Measurements from ENCODE around the gene MYH16. TPM values are rescaled to one million over a fixed set of nuclear protein-coding genes. Genes with fewer than 3 reads are reported as not detected.
A peak's percentile ranks its signal among the peaks of the same experiment; 100 is the strongest.
"Not testable (repeated sequence)": the region's sequence is repeated elsewhere in the genome, so short reads cannot be mapped to it uniquely, and the experiment has no call there.

Gene MYH16
- total RNA-seq, 1 donor: not detected

DNA sequence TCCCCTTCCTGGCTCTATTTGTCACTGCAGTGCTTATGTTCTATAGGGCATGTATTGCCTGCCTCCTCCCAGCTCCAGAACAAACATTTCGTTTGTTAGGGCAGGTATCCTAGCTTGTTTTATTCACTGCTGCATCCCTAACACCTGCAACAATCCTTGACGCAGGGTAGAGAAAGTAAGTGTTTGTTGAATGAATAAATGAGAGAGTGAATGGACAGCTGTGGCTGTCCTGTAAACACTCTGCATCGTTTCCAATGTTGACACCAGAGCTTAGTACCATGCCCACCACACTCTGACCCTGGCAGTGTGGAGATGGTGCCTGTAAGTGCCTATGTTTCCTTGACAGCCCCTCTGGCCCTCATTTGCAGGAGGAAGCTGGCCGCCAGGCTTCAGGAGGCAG lies 21.0 kb downstream of the MYH16 start:
- no peak for DNase-seq (ENCODE audit: low read depth in 2 of 3, low spot score in 2 of 3)

DNA sequence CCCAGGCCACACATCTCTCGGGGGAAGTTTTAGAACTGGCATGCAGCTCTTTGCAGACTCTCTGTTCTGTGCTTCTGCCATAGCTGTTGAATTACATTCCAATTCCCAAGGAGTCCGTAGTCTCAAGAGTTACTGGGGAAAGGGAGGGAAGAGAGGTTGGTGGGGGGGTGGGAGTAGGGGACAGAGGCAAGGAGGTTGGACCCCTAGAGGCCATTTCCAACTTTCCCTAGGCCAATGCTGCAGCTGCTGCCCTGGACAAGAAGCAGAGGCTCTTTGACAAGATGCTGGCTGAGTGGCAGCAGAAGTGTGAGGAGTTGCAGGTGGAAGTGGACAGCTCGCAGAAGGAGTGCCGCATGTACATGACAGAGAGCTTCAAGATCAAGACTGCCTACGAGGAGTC lies 23.8 kb downstream of the MYH16 start:
- DNase-seq (ENCODE audit: low read depth in 2 of 3, low spot score in 2 of 3): no peak

DNA sequence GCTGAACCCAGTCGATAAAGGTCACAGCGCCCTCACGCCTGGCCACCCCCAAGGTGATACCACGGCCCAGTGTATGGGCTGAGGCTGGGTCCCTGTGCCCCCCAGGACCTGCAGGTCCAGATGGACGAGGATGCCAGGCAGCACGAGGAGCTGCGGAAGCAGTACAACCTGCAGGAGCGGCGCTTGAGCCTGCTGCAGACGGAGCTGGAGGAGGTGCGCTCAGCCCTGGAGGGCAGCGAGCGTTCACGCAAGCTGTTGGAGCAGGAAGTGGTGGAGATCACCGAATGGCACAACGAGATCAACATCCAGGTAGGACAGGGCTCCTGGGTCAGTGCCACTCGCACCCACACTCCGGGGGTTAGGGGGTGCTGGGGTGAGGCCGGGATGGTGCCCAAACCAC lies 28.9 kb downstream of the MYH16 start:
- DNase-seq (ENCODE audit: low read depth in 2 of 3, low spot score in 2 of 3): no peak

DNA sequence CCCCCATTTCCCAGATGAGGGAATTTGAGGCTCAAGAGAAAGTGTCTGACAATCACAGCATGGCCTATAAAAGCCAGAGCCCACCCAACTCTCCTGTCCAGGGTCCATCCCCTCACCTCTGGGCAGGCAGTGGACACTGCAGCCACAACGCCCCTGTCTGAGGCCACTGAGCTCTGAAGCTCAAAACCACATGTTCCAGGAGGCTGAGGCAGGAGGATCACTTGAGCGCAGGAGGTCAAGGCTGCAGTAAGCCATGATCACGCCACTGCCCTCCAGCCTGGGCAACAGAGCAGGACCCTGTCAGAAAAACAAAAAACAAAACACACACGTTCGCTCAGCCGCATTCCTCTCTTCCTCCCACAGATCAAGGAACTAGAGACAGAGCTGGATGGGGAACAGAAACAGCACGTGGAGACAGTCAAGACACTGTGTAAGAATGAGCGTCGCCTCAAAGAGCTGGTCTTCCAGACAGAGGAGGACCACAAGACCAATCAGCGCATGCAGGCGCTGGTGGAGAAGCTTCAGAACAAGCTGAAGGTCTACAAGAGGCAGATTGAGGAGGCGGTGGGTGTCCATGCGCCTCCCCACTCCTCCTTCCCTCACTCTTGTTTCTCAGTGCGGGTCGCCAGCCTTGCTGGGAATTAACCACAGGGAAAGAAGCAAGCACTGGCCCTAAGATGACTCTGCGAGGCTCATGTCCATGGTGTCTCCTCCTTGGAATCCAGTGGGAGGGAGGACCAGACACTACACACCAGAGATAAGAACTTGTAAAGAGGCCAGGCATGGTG lies 33.0 kb downstream of the MYH16 start:
- no peak for DNase-seq (ENCODE audit: low read depth in 2 of 3, low spot score in 2 of 3)

DNA sequence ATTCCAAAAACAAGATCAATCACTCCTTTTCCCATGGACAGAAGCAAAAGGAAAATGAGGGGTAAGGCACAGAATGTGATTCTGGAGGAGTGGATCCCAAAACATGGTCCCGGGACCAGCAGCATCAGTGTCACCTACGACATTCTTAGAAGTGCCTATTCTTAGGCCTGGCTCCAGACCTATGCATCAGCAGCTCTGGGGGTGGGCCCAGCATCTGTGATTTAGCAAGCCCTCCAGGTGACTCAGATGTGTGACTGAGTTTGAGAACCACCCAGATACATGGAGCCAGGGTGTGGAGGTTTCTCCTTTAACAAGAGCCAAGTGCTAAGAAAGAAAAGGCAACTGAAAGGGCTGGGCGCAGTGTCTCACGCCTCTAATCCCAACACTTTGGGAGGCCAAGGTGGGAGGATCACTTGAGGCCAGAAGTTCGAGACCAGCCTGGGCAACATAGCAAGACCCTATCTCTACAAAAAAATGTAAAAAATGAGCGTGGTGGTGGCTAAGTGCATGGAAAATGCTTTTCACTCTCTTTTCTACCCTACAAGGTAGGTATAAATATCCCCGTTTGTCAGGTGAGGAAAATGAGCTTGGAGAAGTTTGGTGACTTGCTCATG lies 35.9 kb downstream of the MYH16 start:
- no peak for DNase-seq (ENCODE audit: low read depth in 2 of 3, low spot score in 2 of 3)

DNA sequence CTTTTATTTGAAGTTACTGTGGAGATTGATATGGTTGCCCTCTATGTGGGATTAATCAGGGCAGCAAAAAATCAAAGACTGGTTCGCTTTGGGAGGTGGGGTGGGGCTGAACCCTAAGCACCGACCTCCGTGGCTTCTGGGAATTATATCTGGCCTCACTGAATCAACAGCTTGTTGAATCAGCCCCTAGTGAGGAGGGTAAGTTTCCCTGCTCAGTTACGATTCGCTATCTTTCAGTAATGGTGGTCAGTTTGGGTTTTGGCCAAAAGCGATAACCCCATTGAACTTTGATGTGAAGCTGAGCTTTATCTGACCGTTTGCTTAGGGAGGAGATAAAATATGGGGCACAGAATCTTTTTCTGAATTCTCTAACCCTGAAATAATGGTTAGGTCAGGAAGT lies 36.5 kb downstream of the MYH16 start:
- DNase-seq (ENCODE audit: low read depth in 2 of 3, low spot score in 2 of 3): no peak

DNA sequence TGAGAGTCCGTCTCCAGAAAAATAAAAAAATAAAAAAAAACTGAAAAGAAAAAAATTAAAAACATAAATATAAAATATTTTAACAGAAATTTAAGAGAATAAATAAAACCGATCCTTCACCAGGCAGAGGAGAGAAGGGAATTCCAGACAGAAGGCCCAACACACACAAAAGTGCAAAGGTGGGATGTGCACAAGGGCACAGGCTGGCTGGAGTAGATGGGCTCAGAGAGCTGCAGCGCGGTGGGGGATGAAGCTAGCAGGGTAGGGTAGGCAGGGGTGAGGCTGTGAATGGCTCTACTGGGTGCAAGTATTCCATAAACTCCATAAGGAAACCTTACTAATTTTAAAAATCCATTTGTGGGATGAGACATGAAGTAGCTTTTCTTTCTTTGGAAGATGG lies 37.4 kb downstream of the MYH16 start:
- no peak for DNase-seq (ENCODE audit: low read depth in 2 of 3, low spot score in 2 of 3)

DNA sequence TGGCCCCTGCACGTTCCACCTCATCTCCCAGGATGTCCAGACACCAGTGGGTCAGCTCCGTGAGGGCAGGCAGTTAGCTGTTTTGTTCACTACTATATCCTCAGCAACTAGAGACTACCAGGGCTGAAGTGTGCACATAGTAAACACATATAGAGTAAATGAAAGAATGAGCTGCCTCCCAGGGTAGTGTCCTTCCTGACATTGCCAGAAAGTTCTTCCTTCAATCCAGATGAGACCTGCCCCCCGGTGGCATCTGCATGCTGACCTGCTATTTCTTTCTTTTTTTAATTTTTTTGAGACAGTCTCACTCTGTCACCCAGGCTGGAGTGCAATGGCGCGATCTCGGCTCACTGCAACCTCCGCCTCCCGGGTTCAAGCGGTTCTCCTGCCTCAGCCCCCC lies 39.1 kb downstream of the MYH16 start:
- DNase-seq (ENCODE audit: low read depth in 2 of 3, low spot score in 2 of 3): no peak

DNA sequence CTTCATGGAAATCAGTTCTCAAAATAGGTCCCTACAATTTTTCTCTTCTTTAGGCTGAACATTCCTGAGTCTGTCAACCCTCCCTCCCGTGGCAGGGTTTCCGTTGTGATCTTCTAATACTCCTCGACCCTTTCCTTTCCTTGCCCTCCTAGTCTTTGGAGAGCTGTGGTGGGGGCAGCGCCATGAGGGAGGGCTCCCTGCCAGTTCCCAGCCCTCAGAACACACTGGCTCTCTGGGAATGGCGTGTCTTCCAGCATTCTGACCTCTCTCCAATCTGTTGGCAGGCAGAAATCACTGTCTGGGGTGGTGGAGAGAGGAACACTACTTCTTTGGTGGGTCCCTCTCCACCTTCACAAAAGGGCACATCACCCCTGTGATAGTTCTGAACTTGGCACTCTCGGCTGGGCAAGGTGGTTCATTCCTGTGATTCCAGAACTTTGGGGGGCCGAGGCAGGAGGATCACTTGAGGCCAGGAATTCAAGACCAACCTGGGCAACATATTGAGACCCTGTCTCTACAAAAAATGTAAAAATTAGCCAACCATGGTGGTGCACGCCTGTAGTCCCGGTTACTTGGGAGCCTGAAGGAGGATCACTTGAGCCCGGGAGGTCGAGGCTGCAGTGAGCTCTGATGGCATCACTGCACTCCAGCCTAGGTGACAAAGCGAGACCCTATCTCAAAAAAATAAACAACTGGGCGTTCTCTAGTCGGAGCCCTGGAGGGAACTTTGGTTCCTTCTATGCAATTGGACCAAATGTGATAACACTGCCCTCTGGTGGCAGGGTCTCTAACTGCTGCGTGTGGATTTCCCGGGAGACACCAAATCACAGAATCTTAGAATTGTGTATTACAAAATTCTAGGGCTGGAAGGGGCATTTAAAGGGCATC lies 39.9 kb downstream of the MYH16 start:
- peak; percentile 53 to 80 (median 54) for DNase-seq (ENCODE audit: low read depth in 2 of 3, low spot score in 2 of 3)

DNA sequence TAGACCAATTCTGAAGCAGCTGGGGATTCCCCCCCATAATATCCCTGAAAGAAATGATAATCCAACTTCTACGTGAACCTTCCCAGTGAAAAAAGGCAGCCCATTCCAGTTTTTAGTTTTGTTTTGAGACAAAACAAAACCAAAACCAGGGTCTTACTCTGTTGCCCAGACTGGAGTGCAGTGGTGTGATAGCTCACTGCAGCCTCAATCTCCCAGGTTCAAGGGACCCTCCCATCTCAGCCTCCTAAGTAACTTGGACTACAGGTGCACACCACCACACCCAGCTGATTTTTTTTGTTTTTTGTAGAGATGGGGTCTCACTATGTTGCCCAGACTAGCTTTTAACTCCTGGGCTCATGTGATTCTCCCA lies 40.5 kb downstream of the MYH16 start:
- peak in 1 of 3 donors; percentile 7 for DNase-seq (ENCODE audit: low read depth in 2 of 3, low spot score in 2 of 3)

DNA sequence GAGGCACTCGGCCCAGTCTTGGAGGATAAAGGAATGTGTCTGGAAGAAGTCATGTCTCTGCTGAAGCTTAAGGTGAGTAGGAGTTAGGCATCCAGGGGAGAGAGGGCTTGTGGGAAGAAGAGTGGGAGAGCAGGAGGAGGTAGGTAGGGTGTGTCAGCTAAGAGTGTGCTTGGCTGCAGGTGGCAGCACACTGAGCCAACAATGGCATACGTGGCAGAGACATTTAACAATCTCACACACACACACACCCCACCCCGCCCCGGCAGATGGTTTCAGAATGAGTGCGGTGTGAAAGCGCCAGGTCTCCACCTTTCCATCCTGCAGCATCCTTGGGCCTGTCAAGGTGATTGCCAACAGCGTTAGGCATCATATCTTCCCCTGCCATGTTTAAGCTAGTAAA lies 41.9 kb downstream of the MYH16 start:
- DNase-seq (ENCODE audit: low read depth in 2 of 3, low spot score in 2 of 3): no peak

DNA sequence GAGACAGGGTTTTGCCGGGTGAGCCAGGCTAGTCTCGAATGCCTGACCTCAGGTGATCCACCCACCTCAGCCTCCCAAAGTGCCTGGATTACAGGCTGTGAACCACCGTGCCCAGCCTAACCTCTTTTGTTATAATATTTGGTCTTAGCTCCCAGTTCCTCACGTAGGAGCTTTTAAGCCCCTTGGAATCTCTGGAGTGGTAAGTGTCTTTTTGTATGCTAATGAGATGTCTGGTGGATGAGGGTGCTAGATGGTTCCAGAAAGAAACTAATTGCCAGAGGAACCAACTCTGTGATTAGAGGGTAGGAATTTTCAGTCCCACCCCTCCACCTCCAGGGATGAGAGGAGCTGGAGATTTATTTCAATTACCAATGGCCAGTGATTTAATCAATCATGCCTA lies 47.7 kb downstream of the MYH16 start:
- DNase-seq (ENCODE audit: low read depth in 2 of 3, low spot score in 2 of 3): no peak

DNA sequence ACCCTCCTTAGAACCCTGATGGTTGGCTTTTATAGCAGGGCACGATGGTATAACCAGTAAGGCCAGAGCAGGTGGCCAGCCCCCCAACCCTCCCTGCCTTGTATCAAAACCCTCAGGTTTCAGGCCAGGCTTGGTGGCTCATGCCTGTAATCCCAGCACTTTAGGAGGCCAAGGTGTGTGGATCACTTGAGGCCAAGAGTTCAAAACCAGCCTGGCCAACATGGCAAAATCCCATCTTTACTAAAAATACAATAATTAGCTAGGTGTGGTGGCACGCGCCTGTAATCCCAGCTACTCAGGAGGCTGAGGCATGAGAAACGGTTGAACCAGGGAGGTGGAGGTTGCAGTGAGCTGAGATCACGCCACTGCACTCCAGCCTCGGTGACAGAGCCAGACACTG lies 50.0 kb downstream of the MYH16 start:
- DNase-seq (ENCODE audit: low read depth in 2 of 3, low spot score in 2 of 3): not testable (repeated sequence)

DNA sequence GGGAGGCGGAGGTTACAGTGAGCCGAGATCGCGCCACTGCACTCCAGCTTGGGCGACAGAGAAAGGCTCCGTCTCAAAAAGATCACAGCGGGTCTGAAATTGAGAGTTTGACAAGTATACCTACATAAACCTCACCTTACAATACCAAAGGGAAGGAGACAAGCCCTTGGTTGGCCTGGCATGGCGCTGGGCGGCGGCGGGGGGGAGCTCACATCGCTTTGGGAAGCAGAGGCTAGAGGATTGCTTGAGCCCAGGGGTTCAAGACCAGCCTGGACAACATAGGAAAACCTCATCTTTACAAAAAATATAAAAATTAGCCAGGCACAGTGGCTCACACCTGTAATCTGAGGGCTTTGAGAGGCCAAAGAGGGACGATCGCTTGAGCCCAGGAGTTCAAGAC lies 51.9 kb downstream of the MYH16 start:
- no peak for DNase-seq (ENCODE audit: low read depth in 2 of 3, low spot score in 2 of 3)

DNA sequence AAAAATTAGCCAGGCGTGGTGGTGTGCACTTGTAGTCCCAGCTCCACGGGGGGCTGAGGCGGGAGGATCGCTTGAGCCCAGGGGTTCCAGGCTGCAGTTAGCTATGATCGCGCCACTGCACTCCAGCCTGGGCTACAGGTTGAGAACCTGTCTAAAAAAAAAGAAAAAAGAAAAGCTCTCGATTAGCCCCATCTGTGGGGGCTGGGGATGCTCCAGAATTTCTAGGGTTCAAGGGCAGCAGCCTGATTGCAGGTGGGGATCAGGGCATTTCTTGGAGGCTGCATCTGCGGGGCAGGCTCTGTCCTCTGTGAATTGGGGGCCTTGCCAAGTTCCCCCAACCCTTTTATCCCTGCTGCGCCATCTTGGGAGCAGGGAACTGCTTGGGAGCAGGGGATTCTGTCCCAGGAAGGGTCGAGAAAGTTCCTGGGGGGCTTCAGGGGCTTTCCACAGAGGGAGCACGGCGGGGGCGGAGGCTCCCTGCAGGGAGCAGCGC lies 52.4 kb downstream of the MYH16 start:
- DNase-seq (ENCODE audit: low read depth in 2 of 3, low spot score in 2 of 3): no peak

DNA sequence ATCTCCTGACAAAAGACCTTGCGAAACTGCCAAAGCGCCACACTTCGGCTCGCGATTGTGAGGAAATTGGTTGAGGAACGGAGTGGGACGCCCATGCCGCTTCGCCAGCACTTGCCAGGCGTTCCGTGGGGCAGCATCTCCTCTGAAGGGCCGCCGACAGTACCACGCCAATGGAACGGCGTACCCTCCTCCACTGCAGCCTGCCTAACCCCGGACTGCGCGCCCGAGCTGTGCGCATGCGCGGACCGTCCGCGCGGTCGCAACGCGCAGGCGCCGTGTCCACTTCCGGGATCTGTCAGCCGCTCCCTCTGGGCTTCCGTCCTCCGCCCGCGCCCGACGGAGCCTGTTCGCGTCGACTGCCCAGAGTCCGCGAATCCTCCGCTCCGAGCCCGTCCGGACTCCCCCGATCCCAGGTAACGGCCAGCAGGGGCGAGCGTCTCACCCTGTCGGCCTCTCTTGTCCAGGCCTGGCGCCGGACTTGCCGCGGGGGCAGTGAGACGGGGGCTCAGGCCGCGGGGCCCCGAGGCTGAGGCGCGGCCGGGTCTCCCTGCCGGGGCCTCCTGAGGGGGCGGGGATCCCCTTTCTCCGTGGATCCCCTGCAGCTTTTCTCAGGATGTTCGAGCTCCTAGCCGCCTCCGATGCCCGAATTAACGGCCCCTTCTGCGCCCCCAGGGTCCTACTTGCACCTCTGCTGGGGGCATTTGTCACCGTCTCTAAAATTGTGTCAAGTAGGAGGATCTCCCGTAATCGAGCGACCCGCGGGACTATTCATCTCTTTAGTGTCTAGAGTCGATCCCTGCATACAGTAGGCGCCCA lies 53.2 kb downstream of the MYH16 start, which contains the start of gene ARPC1A:
Gene ARPC1A (plus strand): TSS at position 307 of the 816 bp plus-strand sequence. CDS start 7,456 bp downstream, outside the sequence.
- DNase-seq (ENCODE audit: low read depth in 2 of 3, low spot score in 2 of 3): peak; percentile 90 to 98 (median 93)

DNA sequence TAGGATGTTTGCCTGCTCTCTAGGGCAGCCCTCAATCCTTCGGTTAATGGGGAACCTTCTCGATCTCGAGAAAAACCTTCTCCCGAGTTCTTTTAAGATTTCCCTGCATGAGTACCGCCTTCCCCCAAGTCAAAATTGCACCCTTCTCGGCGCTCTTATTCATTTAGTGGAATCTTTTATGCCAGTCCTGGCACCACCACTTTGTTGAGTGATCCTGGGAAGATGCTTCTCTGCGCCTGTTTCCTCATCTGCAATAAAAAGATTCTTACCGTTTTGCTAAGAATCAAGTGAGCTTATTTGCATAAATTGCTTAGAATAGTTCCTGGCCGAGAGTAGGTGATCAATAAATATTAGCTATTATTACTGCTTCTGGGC lies 53.8 kb downstream of the MYH16 start:
- no peak for DNase-seq (ENCODE audit: low read depth in 2 of 3, low spot score in 2 of 3)

DNA sequence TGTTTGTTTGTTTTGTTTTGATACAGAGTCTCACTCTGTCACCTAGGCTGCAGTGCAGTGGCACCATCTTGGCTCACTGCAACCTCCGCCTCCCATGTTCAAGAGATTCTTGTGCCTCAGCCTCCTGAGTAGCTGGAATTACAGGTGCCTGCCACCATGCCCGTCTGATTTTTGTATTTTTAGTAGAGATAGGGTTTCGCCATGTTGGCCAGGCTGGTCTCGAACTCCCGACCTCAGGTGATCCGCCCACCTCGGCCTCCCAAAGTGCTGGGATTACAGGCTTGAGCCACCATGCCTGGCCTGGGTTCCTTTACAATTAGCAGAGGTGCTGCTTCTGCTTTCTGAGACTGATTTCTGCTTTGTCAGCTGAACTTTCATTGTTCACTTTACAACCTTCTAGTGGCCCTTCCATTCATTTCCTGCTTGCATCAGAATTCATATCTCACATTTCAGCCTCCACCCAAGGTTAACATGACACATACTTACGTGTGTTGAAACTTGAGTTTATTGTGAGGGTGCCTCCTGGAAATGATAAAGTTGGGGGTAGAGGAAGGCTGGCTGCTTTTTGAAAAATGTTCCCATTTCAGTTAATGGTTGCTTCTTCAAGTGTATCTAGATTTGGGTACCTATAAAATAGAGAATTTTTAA lies 57.8 kb downstream of the MYH16 start:
- peak in 2 of 3 donors; percentile 36 to 49 for DNase-seq (ENCODE audit: low read depth in 2 of 3, low spot score in 2 of 3)

DNA sequence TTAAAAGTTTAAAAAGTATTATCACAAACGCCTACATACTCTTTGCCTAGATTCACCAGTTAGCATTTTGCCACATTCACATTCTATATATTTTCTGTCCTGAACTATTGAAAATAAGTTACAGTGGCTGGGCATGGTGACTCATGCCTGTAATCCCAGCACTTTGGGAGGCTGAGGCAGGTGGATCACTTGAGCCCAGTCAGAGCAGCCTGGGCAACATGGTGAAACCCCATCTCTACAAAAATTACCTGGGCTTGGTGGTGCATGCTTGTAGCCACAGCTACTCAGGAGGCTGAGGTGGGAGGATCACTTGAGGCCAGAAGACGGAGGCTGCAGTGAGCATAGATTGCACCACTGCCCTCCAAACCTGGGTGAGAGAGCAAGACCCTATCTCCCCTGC lies 58.4 kb downstream of the MYH16 start:
- no peak for DNase-seq (ENCODE audit: low read depth in 2 of 3, low spot score in 2 of 3)

DNA sequence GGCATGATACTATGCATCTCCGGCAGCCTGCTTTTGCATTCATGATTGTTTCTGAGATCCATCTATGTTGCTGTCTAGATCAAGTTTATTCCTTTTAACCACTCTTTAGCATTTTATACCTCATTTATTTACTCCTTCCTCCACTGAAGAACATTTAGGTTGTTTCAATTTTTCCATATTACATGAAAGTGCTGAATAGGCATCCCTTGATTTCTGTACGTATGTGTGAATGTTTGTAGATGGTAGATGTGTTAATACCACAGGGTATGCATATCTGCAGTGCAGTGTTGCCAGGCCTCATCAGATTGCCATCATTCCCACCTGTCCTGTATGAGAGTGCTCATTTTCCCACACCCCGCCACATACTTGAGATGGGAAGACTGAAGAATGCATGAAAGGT lies 67.0 kb downstream of the MYH16 start:
- no peak for DNase-seq (ENCODE audit: low read depth in 2 of 3, low spot score in 2 of 3)

All from hematopoietic multipotent progenitor cell (in vitro differentiated cells).